Measurements from ENCODE around the gene DNHD1.

Gene DNHD1

DNA sequence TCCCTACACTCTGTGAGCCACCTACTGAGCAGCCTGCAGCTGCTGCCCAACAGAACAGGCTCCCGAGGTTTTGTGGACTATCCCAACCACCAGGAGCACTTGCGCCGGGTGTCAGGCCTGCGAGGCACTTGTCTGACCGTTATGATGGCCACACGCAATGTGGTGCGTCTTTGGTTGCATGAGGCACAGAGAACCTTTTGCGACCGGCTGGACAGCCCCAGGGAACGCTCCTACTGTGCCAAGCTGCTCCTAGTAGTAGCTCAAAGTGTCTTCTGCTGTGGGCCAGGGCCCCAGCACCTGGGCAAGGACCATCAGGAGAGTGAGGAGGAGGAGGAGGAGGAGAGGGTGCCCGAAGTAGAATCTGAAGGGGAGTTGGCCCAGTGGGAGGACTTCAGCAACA lies 60.0 kb downstream of the DNHD1 start:
- TF ChIP-seq, protein P1, sequence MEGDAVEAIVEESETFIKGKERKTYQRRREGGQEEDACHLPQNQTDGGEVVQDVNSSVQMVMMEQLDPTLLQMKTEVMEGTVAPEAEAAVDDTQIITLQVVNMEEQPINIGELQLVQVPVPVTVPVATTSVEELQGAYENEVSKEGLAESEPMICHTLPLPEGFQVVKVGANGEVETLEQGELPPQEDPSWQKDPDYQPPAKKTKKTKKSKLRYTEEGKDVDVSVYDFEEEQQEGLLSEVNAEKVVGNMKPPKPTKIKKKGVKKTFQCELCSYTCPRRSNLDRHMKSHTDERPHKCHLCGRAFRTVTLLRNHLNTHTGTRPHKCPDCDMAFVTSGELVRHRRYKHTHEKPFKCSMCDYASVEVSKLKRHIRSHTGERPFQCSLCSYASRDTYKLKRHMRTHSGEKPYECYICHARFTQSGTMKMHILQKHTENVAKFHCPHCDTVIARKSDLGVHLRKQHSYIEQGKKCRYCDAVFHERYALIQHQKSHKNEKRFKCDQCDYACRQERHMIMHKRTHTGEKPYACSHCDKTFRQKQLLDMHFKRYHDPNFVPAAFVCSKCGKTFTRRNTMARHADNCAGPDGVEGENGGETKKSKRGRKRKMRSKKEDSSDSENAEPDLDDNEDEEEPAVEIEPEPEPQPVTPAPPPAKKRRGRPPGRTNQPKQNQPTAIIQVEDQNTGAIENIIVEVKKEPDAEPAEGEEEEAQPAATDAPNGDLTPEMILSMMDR (IDR thresholded peaks at IDR 0.05; ENCODE audit: low read length, missing control alignments): no peak
- H3K4me3 ChIP-seq (replicated peaks; ENCODE audit: low read depth, low read length): no peak overlapping the region
- no peak for DNase-seq (ENCODE audit: low read depth)

DNA sequence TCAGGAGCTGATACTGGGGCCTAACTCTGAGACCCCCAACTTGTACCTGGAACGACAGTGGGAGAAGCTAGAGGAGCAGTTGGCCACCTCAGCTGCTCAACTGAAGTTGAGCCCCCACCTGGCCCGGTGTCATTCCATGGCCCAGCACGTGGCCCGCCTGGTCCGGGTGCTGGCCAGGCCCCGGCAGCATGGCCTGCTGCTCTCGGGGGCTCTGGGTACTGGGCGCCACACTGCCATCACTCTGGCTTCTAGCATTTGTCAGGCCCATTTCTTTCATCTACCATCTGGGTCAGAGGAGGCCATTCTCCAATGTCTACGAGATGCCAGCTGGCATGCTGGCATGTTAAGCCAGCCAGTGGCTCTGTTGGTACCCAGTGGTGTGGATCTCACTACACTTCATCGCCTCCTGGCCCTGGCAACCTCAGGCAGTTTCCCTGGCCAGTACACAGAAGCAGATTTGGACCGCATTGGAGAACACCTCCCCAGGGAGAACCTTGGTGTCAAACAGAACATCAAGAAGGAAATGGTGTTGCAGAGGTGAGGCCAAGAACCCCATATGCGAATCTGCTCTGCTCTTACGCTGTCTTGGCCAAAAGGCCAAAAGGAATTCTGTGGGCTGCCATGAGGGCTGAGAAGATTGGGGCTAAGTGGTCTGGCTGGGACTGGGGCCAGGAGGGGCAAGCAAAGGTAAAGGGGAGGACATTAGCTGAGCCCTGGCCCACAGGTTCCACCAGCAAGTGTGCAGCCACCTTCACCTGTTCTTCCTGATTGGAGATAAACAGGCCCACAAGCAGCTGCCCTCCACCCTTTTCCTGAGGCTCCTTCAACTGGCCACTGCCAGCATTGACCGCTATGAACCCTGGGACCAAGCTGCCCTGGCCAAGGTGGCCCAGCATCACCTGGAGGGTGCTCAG lies 60.9 kb downstream of the DNHD1 start:
- TF ChIP-seq, protein P1 (IDR thresholded peaks at IDR 0.05; ENCODE audit: low read length, missing control alignments): no peak
- H3K4me3 ChIP-seq (replicated peaks; ENCODE audit: low read depth, low read length): no peak overlapping the region
- DNase-seq (ENCODE audit: low read depth): no peak

DNA sequence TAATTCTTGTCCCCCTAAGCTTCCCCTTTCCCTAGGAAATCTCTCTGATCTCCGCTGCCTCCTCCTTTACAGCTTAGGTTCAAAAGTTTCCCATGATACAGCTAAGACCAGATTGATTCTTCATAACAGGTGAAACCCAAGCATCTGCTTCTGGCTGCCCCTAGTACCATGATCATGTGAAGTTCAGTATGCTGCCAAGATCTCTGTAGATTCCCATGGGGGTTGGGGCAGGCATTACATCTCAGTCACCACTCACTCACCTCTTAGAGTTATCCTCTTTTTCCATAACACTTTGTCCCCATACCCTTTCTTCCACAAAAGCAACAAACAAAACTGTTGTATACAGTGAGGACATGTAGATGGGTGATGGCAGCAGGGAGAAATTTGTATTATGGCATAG lies 62.3 kb downstream of the DNHD1 start:
- TF ChIP-seq, protein P1 (IDR thresholded peaks at IDR 0.05; ENCODE audit: low read length, missing control alignments): no peak
- no peak overlapping the region for H3K4me3 ChIP-seq (replicated peaks; ENCODE audit: low read depth, low read length)
- DNase-seq (ENCODE audit: low read depth): no peak

DNA sequence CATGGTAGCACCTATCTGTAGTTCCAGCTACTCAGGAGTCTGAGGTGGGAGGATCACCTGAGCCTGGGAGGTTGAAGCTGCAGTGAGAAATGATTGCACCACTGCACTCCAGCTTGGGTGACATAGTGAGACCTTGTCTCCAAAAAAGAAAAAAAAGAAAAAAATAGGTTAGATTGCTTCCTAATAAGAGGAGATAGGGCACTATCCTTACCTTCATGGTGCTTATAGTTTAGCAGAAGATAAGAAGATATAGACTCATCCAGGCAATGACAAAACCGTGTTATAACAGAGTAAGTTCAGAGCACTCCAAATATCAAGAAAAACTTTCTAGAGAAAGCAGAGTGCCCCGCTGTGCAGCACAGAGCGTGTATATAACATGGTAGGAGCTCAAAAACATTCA lies 64.2 kb downstream of the DNHD1 start:
- TF ChIP-seq, protein P1 (IDR thresholded peaks at IDR 0.05; ENCODE audit: low read length, missing control alignments): no peak
- H3K4me3 ChIP-seq (replicated peaks; ENCODE audit: low read depth, low read length): no peak overlapping the region
- DNase-seq (ENCODE audit: low read depth): no peak

DNA sequence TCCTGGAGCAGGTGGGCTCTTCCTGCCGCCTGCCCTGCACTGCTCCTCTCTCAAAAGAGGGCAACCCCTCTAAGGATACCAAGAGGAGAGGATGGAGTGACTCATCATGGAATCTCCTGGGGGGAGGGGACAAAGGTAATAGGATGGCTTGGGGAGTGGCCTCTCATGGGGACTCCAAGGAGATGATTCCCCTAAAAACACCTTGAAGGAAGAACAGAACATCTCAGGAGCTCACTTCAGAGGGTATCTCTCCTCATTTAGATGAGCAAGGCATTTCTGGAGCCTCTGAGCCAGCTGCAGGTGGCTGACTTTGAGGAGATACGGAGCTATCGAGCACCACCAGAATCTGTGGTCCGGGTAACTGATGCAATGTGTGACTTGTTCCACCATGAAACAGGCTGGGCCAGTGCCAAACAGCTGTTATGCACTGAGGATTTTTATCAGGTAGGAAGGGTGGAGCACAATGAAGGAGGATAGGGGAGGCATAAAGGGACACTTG lies 66.1 kb downstream of the DNHD1 start:
- no peak overlapping the region for H3K4me3 ChIP-seq (replicated peaks; ENCODE audit: low read depth, low read length)
- TF ChIP-seq, protein P1 (IDR thresholded peaks at IDR 0.05; ENCODE audit: low read length, missing control alignments): no peak
- DNase-seq (ENCODE audit: low read depth): no peak

DNA sequence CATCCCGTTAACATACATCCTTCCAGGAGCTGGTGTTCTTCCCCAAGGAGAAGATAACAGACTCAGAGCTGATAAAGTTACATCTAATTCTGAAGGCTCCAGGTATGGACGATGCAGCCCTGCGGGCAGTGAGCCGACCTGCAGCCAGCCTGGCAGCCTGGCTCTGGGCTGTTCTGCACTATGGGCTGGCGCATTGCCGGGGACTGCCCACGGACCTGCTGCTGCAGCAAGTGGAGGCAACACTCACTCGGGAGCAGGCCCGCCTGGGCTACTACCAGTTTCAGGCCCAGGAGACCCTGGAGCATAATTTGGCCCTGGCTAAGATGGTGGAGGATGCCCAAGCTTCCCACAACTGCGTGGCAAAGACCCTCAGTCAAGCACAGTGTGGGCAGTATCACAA lies 66.6 kb downstream of the DNHD1 start:
- H3K4me3 ChIP-seq (replicated peaks; ENCODE audit: low read depth, low read length): no peak overlapping the region
- no peak for DNase-seq (ENCODE audit: low read depth)
- TF ChIP-seq, protein P1 (IDR thresholded peaks at IDR 0.05; ENCODE audit: low read length, missing control alignments): no peak

All from fibroblast of pulmonary artery (primary cell).